Choroid plexus epithelial cell (primary cell): ENCODE results near the gene TXNDC17.

Experiments
- DNase-seq: peaks from one replicate; pipeline ENCODE4 v3.0.0-alpha.2; 2010; ENCODE audit warnings: low read depth
- H3K4me3 ChIP-seq: 2 replicates; pipeline ENCODE4 v1.5.1; 2011; ENCODE audit warnings: low read depth, mild to moderate bottlenecking, control low read depth, low read length, moderate library complexity
- CTCF ChIP-seq: conservative IDR thresholded peaks from 2 replicates; pipeline ENCODE4 v1.5.1; 2011; ENCODE audit warnings: low read depth, mild to moderate bottlenecking, control low read depth, inconsistent platforms, low read length, moderate library complexity

TXNDC17 gene

GRCh38 chr17:6669479-6670212 lies 28.8 kb downstream of the TXNDC17 start:
- no peak for TF ChIP-seq CTCF
- no peak for DNase-seq
- no peak overlapping the region for H3K4me3 ChIP-seq

GRCh38 chr17:6670571-6670970 lies 29.7 kb downstream of the TXNDC17 start:
- DNase-seq = no peak
- H3K4me3 ChIP-seq = no peak overlapping the region
- no peak for TF ChIP-seq CTCF

GRCh38 chr17:6670999-6671398 lies 30.1 kb downstream of the TXNDC17 start:
- no peak for TF ChIP-seq CTCF
- DNase-seq = no peak
- no peak overlapping the region for H3K4me3 ChIP-seq

GRCh38 chr17:6671431-6671830 lies 30.6 kb downstream of the TXNDC17 start:
- TF ChIP-seq CTCF = no peak
- DNase-seq = no peak
- H3K4me3 ChIP-seq = no peak overlapping the region

- no peak for DNase-seq
- TF ChIP-seq CTCF = no peak
- H3K4me3 ChIP-seq = no peak overlapping the region
Observed at GRCh38 chr17:6674586-6674985, 33.7 kb downstream of the TXNDC17 start.

GRCh38 chr17:6675201-6675825 lies 34.5 kb downstream of the TXNDC17 start:
- DNase-seq = no peak
- H3K4me3 ChIP-seq = no peak overlapping the region
- no peak for TF ChIP-seq CTCF

GRCh38 chr17:6676802-6677157 lies 35.9 kb downstream of the TXNDC17 start:
- H3K4me3 ChIP-seq = no peak overlapping the region
- TF ChIP-seq CTCF = no peak
- no peak for DNase-seq
